Measurements from ENCODE around the gene B3GALNT2. TPM values are rescaled to one million over a fixed set of nuclear protein-coding genes. Genes with fewer than 3 reads are reported as not detected.

The B3GALNT2 gene
- total and polyA plus RNA-seq, 2 of the 8 experiments (the other 6 are each of a cell fraction or from before 2014, with no cell fraction given) = 15.4 to 39.4 TPM

DNA sequence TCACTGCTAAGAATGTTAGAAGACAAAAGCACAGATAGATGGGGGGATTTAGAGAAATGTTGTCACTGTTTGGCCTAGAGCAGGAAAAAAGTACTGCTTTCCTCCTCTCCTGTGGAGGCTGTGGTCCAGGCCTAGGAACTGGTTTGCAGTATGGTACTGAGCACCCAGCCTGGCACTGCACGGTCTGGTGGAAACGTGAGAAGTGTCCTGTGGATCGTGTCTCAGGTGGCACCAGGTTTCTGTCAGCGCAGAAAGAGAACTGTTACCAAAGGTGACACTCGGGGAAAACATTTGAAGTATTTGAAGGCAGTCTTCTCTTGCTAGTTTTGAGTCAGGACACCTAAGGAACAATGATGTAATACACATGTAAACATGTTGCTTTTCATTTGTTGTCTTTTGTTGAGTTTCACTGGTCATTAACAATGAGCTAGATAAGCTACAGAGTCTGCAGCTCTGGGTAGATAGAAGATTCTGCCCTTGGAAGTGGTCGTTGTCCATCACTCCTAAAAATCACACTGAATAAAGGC lies 63.0 kb downstream of the B3GALNT2 start:
- POLR2A ChIA-PET (ENCODE audit: partially characterized antibody) = no interaction called here
- Histone ChIP-seq H2BK20ac (ENCODE audit: low read length) (no peak overlapping the region), H2BK12ac (ENCODE audit: low read depth, low read length) (no peak overlapping the region), H2AK5ac (ENCODE audit: low read depth, low read length) (no peak overlapping the region), H3K9me3 (ENCODE audit: insufficient read depth in 2 of 2, low read depth in 1 of 2, low read length in 1 of 2) (no peaks in the 10 kb centered on the region), H2BK5ac (ENCODE audit: low read depth, low read length) (peak overlapping the region; percentile 71; the same call in 1 of the 2 replicates), H4K91ac (replicated peaks; ENCODE audit: insufficient read length, low read length) (no peak overlapping the region), H3K4ac (replicated peaks; ENCODE audit: insufficient read length, low read depth, low read length) (no peak overlapping the region), H4K20me1 (replicated peaks in 1 of 2; ENCODE audit: control insufficient read depth in 1 of 2, insufficient read depth in 2 of 2, low read length in 2 of 2) (no peaks in the 10 kb centered on the region), H3K23me2 (ENCODE audit: low read depth, low read length) (no peaks in the 10 kb centered on the region), H2BK15ac (ENCODE audit: low read length) (no peak overlapping the region), H3K18ac (ENCODE audit: extremely low read depth, low read length) (no peak overlapping the region), H3K9ac (replicated peaks in 1 of 4; ENCODE audit: extremely low read depth in 1 of 4, low read depth in 3 of 4, low read length in 3 of 4) (no peak overlapping the region), H3K4me1 (replicated peaks in 1 of 4; ENCODE audit: control insufficient read depth in 3 of 4, insufficient read depth in 4 of 4, low read length in 3 of 4) (no peaks in the 10 kb centered on the region), H3K27me3 (replicated peaks in 1 of 4; ENCODE audit: control insufficient read depth in 3 of 4, extremely low read depth in 1 of 4, insufficient read depth in 3 of 4, low read length in 3 of 4) (no peaks in the 10 kb centered on the region), H3K4me2 (ENCODE audit: insufficient read depth in 1 of 2, low read depth in 2 of 2, low read length in 2 of 2) (no peak overlapping the region), H3K23ac (ENCODE audit: insufficient read length) (no peak overlapping the region), H3K4me3 (ENCODE audit: extremely low read depth in 1 of 4, insufficient read depth in 2 of 4, low read depth in 3 of 4, low read length in 4 of 4) (no peak overlapping the region), H3K56ac (replicated peaks; ENCODE audit: insufficient read length, low read depth, low read length) (no peak overlapping the region), H3K79me2 (ENCODE audit: control insufficient read depth in 1 of 2, insufficient read depth in 2 of 2, low read length in 2 of 2) (no peaks in the 10 kb centered on the region), H3K79me1 (ENCODE audit: low read depth, low read length) (no peaks in the 10 kb centered on the region), H3K14ac (ENCODE audit: insufficient read length) (no peak overlapping the region), H3K36me3 (ENCODE audit: control insufficient read depth in 2 of 4, insufficient read depth in 4 of 4, low read length in 3 of 4) (peaks cover 9 to 52% (median 42%) of the 10 kb centered on the region in 4 experiments), H3K27ac (ENCODE audit: low read depth, low read length) (no peak overlapping the region), H4K8ac (ENCODE audit: extremely low read depth, insufficient read depth, low read length) (no peak overlapping the region), H2AFZ (ENCODE audit: low read length) (no peak overlapping the region), H4K5ac (ENCODE audit: insufficient read length, low read depth, low read length) (no peak overlapping the region), H2BK120ac (replicated peaks; ENCODE audit: low read depth, low read length) (no peak overlapping the region)
- WGBS, 2 experiments (ENCODE audit: extremely low coverage in 1 of 2, insufficient coverage in 1 of 2, insufficient read length in 1 of 2, insufficient replicate concordance in 2 of 2, low coverage in 1 of 2, low lambda C conversion rate in 2 of 2, missing lambda C conversion rate in 1 of 2) = 84% methylated on average over 6 of the region's 6 CpGs; no CpG with 5 or more reads in 1 of the 2 experiments
- FAIRE-seq (no peak), DNase-seq (ENCODE audit: low read depth in 1 of 2, low spot score in 2 of 2) (no peak)
- CTCF ChIA-PET (ENCODE audit: partially characterized antibody) = interaction anchor here (0.9 to 1.0 kb wide), 3 partner anchors 91 to 554 kb away, joined by 3 to 4 read pairs (median 3); no protein-coding TSS in a partner anchor
- TF ChIP-seq TEAD4 (IDR thresholded peaks at IDR 0.05; ENCODE audit: low read depth, low read length) (no peak), SP2 (IDR thresholded peaks at IDR 0.05; ENCODE audit: low read length) (no peak), KDM5A (IDR thresholded peaks at IDR 0.05; ENCODE audit: low read length) (no peak), CBX5 (IDR thresholded peaks at IDR 0.05; ENCODE audit: low read depth, low read length) (no peak), NRF1 (IDR thresholded peaks at IDR 0.05; ENCODE audit: low read depth, low read length) (no peak), JUND (IDR thresholded peaks at IDR 0.05; ENCODE audit: low read length) (no peak), POLR2A (IDR thresholded peaks at IDR 0.05; ENCODE audit: control extremely low read depth in 1 of 2, low read depth in 2 of 2, low read length in 2 of 2) (no peak), POU5F1 (IDR thresholded peaks at IDR 0.05; ENCODE audit: low read depth, low read length) (no peak), GTF2F1 (IDR thresholded peaks at IDR 0.05; ENCODE audit: borderline replicate concordance, low read depth, low read length) (no peak), SIN3A (conservative IDR thresholded peaks at IDR 0.05 in 1 of 2, IDR thresholded peaks at IDR 0.05 in 1 of 2; ENCODE audit: low read depth in 1 of 2, low read length in 2 of 2) (no peak), NANOG (IDR thresholded peaks at IDR 0.05; ENCODE audit: insufficient read depth, low read depth, low read length, poor library complexity, severe bottlenecking) (no peak), HDAC2 (IDR thresholded peaks at IDR 0.05; ENCODE audit: borderline replicate concordance in 1 of 2, low read depth in 2 of 2, low read length in 2 of 2) (no peak)
- TF ChIP-seq, protein P1, sequence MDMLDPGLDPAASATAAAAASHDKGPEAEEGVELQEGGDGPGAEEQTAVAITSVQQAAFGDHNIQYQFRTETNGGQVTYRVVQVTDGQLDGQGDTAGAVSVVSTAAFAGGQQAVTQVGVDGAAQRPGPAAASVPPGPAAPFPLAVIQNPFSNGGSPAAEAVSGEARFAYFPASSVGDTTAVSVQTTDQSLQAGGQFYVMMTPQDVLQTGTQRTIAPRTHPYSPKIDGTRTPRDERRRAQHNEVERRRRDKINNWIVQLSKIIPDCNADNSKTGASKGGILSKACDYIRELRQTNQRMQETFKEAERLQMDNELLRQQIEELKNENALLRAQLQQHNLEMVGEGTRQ (IDR thresholded peaks at IDR 0.05; ENCODE audit: low read length) = no peak

Data from H1 (cell line).